ENCODE results near the gene INTS1.
"Not testable (repeated sequence)": the region's sequence is repeated elsewhere in the genome, so short reads cannot be mapped to it uniquely, and the experiment has no call there.

DNA sequence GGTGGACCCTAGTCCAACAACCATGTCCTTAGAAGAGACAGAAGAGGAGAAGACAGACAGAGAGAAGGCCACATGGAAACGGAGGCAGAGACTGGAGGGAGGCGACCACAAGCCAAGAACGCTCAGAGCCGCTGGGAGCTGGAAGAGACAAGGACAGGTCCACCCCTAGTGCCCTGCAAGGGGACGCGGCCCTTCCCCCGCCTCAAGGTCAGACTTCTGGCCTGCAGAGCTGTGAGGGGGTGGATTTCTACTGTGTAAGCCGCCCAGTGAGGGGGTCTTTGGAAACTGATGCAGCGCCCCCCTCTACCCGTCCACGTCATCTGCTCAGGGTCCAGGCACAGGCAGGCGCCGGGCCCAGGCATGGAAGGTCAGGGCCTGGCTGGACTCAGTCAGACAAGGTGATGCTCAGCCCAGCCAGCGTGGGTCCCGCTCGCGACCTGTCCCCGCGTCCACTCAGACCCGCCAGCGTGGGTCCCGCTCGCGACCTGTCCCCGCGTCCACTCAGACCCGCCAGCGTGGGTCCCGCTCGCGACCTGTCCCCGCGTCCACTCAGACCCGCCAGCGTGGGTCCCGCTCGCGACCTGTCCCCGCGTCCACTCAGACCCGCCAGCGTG, 60.5 kb downstream of the INTS1 start:
- TF ChIP-seq, protein P1, sequence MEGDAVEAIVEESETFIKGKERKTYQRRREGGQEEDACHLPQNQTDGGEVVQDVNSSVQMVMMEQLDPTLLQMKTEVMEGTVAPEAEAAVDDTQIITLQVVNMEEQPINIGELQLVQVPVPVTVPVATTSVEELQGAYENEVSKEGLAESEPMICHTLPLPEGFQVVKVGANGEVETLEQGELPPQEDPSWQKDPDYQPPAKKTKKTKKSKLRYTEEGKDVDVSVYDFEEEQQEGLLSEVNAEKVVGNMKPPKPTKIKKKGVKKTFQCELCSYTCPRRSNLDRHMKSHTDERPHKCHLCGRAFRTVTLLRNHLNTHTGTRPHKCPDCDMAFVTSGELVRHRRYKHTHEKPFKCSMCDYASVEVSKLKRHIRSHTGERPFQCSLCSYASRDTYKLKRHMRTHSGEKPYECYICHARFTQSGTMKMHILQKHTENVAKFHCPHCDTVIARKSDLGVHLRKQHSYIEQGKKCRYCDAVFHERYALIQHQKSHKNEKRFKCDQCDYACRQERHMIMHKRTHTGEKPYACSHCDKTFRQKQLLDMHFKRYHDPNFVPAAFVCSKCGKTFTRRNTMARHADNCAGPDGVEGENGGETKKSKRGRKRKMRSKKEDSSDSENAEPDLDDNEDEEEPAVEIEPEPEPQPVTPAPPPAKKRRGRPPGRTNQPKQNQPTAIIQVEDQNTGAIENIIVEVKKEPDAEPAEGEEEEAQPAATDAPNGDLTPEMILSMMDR (IDR thresholded peaks at IDR 0.05; ENCODE audit: low read length) = not testable (repeated sequence)
- TF ChIP-seq EZH2 (IDR thresholded peaks at IDR 0.05; ENCODE audit: borderline replicate concordance, low read length) = not testable (repeated sequence)

Measured in OCI-LY1 (cell line).